ENCODE results near the gene PLAAT4.
A peak's percentile ranks its signal among the peaks of the same experiment; 100 is the strongest.
"Not testable (repeated sequence)": the region's sequence is repeated elsewhere in the genome, so short reads cannot be mapped to it uniquely, and the experiment has no call there.

Gene PLAAT4

GRCh38 chr11:63537293-63538101 lies 889 bp downstream of the PLAAT4 start:
- ChIA-PET CTCF (interaction anchor here (0.6 kb wide), 1 partner anchor 32 kb away, joined by 4 read pairs; no protein-coding TSS in a partner anchor), POLR2A (ENCODE audit: low non-redundant PET) (no interaction called here)
- no peak for DNase-seq (ENCODE audit: low spot score)
- TF ChIP-seq CTCF (conservative IDR thresholded peaks at IDR 0.05; ENCODE audit: low read depth): no peak
- peak overlapping the region; percentile 65 for H3K27ac ChIP-seq

DNA sequence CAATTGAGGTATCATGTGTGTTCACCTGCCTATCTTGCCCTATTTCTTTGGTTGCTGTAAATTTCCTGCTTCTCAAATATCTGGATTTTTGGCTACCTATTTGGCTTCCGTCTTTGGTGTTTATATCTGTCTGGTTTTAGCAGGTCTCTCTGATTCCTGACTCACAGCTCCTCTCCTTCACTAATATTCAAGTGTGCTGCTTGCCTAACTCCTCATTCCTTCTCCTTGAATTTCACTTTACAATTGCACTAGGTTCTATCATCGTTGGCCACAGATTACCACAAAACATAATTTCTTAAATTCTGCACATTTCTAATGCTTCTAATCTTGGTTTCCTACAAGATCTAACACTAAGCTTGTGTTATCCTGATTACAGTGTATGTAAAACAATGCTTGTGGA lies 5.9 kb downstream of the PLAAT4 start:
- H3K27ac ChIP-seq; CTCF ChIA-PET; DNase-seq (ENCODE audit: low spot score); POLR2A ChIA-PET (ENCODE audit: low non-redundant PET): not testable (repeated sequence)

GRCh38 chr11:63543711-63544110 lies 7.1 kb downstream of the PLAAT4 start:
- DNase-seq (ENCODE audit: low spot score): no peak
- ChIA-PET POLR2A (ENCODE audit: low non-redundant PET) (no interaction called here), CTCF (no interaction called here)
- TF ChIP-seq CTCF (conservative IDR thresholded peaks at IDR 0.05; ENCODE audit: low read depth): no peak
- no peak overlapping the region for H3K27ac ChIP-seq

DNA sequence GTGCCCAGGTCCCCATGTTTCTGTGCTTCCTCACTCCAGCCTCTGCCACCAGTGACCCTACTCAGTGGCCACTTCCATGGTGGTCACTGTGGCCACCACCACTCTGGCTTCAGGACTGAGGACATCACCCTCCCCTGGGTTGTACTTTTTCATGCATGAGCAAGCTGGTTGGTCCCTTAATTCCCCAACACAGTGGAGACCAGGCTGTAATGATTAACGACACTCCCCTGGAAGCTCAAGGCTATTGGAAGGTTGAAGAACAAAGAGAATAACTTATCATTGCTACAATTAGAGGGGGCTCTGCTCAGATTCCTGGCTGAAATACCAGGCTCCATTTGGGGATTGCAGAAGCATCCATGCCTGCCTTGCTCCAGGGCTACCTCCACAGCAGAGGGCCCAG lies 10.5 kb downstream of the PLAAT4 start:
- TF ChIP-seq CTCF (conservative IDR thresholded peaks at IDR 0.05; ENCODE audit: low read depth): no peak
- no peak overlapping the region for H3K27ac ChIP-seq
- POLR2A ChIA-PET (ENCODE audit: low non-redundant PET): no interaction called here
- DNase-seq (ENCODE audit: low spot score): no peak
- CTCF ChIA-PET: interaction anchor here (0.6 kb wide), 1 partner anchor 450 kb away, joined by 3 read pairs; no protein-coding TSS in a partner anchor

DNA sequence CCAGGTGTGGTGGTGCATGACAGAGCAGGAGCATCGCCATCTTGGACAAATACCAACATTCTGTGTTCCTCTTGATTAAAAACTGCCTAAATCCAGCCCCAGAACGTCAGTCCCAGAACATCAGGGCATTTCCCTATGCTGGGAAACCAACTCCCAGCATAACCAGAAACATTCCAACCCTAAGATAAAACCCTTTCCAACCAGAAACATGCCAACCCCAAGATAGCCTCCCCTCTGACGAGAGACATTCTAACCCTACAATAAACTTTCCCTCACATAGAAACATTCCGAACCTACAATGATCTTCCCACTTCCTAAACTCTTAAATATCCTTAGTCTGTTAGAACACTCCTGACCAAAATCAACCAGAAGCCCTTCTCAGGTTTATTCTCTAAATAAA lies 11.6 kb downstream of the PLAAT4 start:
- ChIA-PET CTCF (no interaction called here), POLR2A (ENCODE audit: low non-redundant PET) (no interaction called here)
- TF ChIP-seq CTCF (conservative IDR thresholded peaks at IDR 0.05; ENCODE audit: low read depth): no peak
- DNase-seq (ENCODE audit: low spot score): no peak
- no peak overlapping the region for H3K27ac ChIP-seq

- ChIA-PET CTCF (interaction anchor here (0.6 kb wide), 1 partner anchor 49 kb away, joined by 3 read pairs; no protein-coding TSS in a partner anchor), POLR2A (ENCODE audit: low non-redundant PET) (no interaction called here)
- H3K27ac ChIP-seq: no peak overlapping the region
- no peak for DNase-seq (ENCODE audit: low spot score)
- no peak for TF ChIP-seq CTCF (conservative IDR thresholded peaks at IDR 0.05; ENCODE audit: low read depth)
Observed at GRCh38 chr11:63549411-63549810, 12.8 kb downstream of the PLAAT4 start.

DNA sequence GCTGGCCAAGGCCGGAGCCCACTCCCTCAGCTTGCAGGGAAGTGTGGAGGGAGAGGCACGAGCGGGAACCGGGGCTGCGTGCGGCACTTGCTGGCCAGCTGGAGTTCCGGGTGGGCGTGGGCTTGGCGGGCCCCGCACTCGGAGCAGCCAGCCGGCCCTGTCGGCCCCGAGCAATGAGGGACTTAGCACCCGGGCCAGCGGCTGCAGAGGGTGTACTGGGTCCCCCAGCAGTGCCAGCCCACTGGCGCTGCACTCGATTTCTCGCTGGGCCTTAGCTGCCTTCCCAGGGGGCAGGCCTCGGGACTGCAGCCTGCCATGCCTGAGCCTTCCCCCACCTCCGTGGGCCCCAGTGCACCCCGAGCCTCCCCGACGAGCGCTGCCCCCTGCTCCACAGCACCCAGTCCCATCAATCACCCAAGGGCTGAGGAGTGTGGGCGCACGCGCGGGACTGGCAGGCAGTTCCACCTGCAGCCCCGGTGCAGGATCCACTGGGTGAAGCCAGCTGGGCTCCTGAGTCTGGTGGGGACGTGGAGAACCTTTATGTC lies 13.6 kb downstream of the PLAAT4 start:
- POLR2A ChIA-PET (ENCODE audit: low non-redundant PET); CTCF ChIA-PET; DNase-seq (ENCODE audit: low spot score); H3K27ac ChIP-seq: not testable (repeated sequence)
